IPS-15b (cell line): ENCODE results near the gene BCL10.

Source experiments
- H3K27me3 ChIP-seq: one replicate; pipeline ENCODE4 v1.6.1; 2013; ENCODE audit warnings: low read length; ENCODE audit not compliant: control insufficient read depth, insufficient read depth
- H3K36me3 ChIP-seq: one replicate; pipeline ENCODE4 v1.6.1; 2013; ENCODE audit warnings: low read length; ENCODE audit not compliant: control insufficient read depth, insufficient read depth
- H3K4me1 ChIP-seq: one replicate; pipeline ENCODE4 v1.6.1; 2013; ENCODE audit warnings: mild to moderate bottlenecking, low read length; ENCODE audit not compliant: control insufficient read depth, insufficient read depth
- H3K4me3 ChIP-seq: one replicate; pipeline ENCODE4 v1.5.1; 2013; ENCODE audit warnings: low read depth, low read length
- H3K9ac ChIP-seq: one replicate; pipeline ENCODE4 v1.6.1; 2013; ENCODE audit warnings: low read depth, mild to moderate bottlenecking, low read length
- H3K9me3 ChIP-seq: one replicate; pipeline ENCODE4 v1.6.1; 2013; ENCODE audit warnings: mild to moderate bottlenecking, low read length; ENCODE audit not compliant: control insufficient read depth, insufficient read depth

BCL10 gene

DNA sequence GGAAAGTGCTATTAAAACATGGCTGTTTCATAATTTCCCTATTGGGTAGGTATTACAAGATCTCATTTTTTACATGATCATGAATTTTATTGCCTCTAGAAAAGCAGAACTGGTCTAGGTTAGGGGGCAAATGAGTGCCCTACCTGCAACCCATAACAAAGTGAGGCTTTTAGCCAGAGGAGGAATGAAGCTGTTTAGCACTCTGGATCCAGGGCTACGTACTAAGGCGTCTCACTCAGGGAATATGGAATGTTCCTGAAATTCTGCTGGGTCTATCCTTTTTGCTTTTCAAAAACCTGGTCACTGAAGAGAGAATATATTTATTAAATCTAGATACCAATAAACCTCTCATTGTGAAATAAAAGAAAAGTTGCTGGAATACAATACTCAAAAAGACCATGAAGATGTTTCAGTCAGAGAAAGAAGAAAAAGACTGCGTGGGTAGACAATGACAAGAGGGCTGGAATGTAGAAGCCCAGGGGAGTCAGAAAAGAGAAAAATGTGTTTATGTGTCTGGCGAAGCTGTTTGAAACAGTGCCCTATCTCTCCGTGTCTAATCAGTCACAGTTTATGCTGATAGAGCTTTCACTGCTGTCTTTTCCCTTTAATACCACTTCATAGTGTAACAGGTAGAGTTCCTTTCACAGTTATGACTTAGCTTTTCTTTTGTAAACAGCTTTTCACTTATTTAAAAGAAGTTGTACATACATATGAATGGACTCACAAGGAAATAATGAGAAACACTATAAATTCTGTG is 50.6 kb downstream of the BCL10 start:
- no peaks in the 10 kb centered on the region for H3K27me3 ChIP-seq
- no peaks in the 10 kb centered on the region for H3K9me3 ChIP-seq
- no peak overlapping the region for H3K9ac ChIP-seq
- no peak overlapping the region for H3K4me3 ChIP-seq
- H3K36me3 ChIP-seq: no peaks in the 10 kb centered on the region
- peaks cover 13% of the 10 kb centered on the region for H3K4me1 ChIP-seq

DNA sequence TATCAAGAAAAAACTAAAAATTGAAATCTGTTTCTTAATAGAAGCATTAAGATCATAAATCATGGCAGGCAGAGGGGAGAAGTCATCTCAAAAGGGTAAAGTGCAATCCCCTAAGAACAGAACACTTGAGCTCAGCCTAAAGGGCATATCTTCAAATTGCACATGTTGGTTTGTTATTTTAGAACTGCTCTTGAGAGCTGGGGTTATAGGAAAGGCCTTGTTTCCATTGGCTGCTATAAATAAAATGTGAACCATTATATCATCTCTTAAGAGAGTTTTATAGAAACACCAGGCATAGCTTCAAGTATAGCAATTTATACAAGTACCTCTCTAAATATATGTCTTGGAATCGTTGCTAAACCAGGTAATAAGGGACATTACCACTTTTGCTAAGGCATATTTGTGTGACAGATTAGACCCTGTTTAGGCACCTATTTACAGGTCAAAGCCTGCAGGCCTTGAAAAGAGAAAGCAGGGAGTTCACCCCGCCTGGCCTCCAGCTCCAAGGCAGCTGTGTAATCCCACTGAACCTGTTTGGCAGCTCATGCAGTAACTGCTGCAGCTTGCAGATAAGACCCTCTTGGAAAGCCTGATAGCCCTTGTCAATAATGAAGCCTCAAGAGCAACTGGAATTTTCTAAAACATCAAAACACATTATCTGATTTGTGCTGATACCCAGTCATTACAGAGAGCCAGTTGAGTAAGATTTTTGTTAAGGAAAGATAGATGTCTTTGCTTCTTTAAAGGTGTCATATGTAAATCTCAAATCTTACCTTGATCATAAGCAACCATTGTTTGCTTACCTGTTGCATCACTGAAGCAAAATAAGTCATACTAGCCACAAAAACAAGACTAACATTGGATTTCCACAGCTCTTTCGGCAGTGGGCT is 51.5 kb downstream of the BCL10 start:
- peaks cover 13% of the 10 kb centered on the region for H3K4me1 ChIP-seq

GRCh38 chr1:85224295-85224694 is 52.1 kb downstream of the BCL10 start:
- Histone ChIP-seq H3K9ac (no peak overlapping the region), H3K4me1 (peaks cover 13% of the 10 kb centered on the region), H3K4me3 (no peak overlapping the region), H3K9me3 (no peaks in the 10 kb centered on the region), H3K36me3 (no peaks in the 10 kb centered on the region), H3K27me3 (no peaks in the 10 kb centered on the region)

More for the DNA sequence above, 51.5 kb downstream of the BCL10 start:
- Histone ChIP-seq H3K27me3 (no peaks in the 10 kb centered on the region), H3K9ac (no peak overlapping the region), H3K36me3 (no peaks in the 10 kb centered on the region), H3K9me3 (no peaks in the 10 kb centered on the region), H3K4me3 (no peak overlapping the region)

DNA sequence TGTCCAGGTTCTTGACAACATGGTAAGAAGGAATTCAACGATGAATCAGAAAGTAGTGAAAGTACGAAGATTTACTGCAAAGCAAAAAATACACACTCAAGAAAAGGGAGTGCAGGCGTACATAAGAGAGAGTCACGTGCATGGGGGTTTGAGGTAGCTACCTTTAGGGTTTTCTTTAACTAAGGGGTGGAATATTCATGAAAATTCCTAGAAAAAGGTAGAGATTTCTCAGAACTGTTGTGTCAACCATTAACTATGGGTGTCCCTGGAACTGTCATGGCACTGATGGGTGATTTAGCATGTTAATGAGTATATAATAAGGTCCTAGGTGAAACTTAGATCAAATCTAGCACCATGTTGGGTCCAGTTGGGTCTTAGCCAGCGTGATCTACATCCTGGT is 53.1 kb downstream of the BCL10 start:
- no peaks in the 10 kb centered on the region for H3K36me3 ChIP-seq
- peaks cover 13% of the 10 kb centered on the region for H3K4me1 ChIP-seq
- no peak overlapping the region for H3K9ac ChIP-seq
- no peak overlapping the region for H3K4me3 ChIP-seq
- no peaks in the 10 kb centered on the region for H3K9me3 ChIP-seq
- no peaks in the 10 kb centered on the region for H3K27me3 ChIP-seq

DNA sequence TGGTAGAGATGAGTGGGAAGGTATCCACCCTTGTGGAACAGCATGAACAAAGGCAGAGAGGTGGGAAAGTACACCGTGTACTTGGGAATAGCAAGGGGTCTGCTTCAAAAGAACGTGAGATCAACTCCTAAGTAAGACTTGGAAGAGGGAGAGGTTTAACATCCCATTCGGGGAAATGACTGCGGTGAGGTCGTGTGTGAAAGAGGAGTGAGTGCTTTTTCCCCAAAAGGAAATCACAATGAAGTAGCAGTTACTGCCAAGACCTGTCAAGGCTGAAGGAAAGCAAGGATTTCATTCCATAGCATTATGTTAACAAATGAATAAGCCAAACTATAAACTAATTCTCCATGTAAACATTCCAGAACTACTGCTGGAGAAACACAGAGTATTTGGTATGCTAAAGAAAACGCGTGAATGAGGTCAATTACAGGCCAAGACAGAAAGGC is 55.7 kb downstream of the BCL10 start:
- no peaks in the 10 kb centered on the region for H3K27me3 ChIP-seq
- no peaks in the 10 kb centered on the region for H3K9me3 ChIP-seq
- no peak overlapping the region for H3K9ac ChIP-seq
- peaks cover 9% of the 10 kb centered on the region for H3K4me1 ChIP-seq
- no peaks in the 10 kb centered on the region for H3K36me3 ChIP-seq
- H3K4me3 ChIP-seq: no peak overlapping the region

- H3K27me3 ChIP-seq: no peaks in the 10 kb centered on the region
- H3K4me3 ChIP-seq: no peak overlapping the region
- H3K36me3 ChIP-seq: no peaks in the 10 kb centered on the region
- no peaks in the 10 kb centered on the region for H3K9me3 ChIP-seq
- H3K4me1 ChIP-seq: peaks cover 4% of the 10 kb centered on the region
- no peak overlapping the region for H3K9ac ChIP-seq
Measured at GRCh38 chr1:85219853-85220610, 56.4 kb downstream of the BCL10 start.

- no peaks in the 10 kb centered on the region for H3K9me3 ChIP-seq
- no peaks in the 10 kb centered on the region for H3K36me3 ChIP-seq
- H3K4me3 ChIP-seq: no peak overlapping the region
- H3K27me3 ChIP-seq: no peaks in the 10 kb centered on the region
- H3K9ac ChIP-seq: no peak overlapping the region
- no peaks in the 10 kb centered on the region for H3K4me1 ChIP-seq
Measured at GRCh38 chr1:85216697-85217096, 59.7 kb downstream of the BCL10 start.
